GM21515 (cell line): ENCODE results near the gene TRIOBP.

Experiments
- ATAC-seq: cut with Tn5 transposase; IDR thresholded peaks from one replicate; pipeline ENCODE4 v1.9.1; 2021; ENCODE audit not compliant: unreplicated experiment

TRIOBP gene

DNA sequence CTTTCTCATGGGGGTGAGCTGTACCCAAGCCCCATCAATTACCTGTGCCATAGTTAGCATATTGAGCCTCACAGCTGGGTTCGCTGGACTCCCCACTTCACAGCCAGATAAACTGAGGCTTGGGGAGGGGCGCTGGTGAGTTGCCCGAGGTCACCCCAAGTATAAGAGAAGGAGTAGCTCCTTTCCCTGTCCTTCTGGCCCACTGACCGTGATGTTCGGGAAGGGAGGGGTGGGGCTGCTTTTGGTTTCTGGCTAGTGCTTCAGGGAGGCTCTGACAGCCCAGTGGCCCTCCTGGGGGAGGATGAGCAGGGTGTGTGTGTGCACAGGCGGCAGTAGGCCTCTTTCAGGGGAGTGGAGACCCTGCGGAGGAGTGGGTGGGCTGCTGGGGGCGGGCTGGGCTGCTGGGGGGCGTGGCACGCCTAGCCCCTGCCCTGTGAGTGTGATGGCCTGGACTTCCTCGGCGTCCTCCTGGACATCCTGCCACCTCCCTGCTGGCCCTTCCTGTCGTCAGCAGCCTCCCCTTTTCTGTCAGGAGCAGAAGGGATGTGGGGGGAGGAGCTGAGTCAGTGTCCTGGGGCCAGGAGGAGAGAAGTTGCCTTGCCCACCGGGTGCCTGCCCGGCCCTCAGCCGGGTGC lies 50.3 kb downstream of the TRIOBP start:
- ATAC-seq: no peak

DNA sequence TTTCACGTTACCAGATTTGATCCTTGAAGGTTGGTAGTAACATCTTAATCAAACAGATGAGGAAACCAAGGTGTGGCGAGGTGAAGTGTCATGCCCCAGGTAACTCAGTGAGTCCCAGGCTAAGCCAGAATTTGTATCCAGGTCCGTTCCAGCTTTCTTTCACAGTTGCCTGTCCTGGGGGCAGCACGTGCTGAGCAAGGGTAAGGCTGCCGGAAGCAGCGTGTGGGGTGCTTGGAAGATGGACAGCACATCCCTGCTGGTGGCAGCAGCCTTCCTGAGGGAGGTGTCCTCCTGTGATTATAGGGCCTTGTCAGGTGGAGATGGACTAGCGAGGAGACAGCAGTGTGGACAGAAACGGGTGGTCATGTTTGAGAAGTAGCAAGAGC lies 50.9 kb downstream of the TRIOBP start:
- no peak for ATAC-seq

DNA sequence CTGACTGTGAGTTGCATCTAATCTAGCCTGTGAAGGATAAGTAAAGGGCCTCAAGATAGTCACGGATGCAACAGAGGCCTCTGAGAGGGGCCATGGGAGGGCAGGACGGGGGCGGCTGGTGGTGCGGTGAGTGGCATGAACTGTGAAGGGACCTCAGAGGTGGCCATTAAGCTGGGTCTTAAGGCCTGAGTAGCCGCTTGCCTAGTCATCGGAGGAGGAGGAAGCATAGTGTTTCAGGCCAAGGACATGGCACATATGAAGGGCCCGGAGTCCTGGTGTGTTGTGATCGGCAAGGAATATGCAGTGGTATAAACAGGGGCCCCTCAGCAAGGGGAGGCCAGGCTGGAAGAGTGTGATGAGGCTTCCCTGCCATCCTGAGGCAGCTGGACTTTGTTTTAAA lies 51.8 kb downstream of the TRIOBP start:
- no peak for ATAC-seq

DNA sequence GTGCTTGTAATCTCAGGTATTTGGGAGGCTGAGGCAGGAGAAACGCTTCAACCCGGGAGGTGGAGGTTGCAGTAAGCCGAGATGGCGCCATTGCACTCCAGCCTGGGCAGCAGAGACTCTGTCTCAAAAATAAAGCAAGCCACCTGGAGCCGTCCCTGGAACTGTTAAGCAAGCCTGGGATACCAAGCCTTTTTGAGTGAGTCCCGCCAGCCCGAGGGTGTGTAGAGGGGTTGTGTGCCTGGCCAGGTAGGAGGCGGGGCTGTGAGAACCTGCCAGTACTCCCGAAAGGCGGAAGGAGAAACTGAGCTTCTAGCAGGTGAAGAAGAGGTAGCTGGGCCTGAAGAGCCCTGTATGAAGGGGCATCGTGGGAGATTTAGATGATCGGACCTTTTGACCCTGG lies 52.4 kb downstream of the TRIOBP start:
- ATAC-seq: no peak

DNA sequence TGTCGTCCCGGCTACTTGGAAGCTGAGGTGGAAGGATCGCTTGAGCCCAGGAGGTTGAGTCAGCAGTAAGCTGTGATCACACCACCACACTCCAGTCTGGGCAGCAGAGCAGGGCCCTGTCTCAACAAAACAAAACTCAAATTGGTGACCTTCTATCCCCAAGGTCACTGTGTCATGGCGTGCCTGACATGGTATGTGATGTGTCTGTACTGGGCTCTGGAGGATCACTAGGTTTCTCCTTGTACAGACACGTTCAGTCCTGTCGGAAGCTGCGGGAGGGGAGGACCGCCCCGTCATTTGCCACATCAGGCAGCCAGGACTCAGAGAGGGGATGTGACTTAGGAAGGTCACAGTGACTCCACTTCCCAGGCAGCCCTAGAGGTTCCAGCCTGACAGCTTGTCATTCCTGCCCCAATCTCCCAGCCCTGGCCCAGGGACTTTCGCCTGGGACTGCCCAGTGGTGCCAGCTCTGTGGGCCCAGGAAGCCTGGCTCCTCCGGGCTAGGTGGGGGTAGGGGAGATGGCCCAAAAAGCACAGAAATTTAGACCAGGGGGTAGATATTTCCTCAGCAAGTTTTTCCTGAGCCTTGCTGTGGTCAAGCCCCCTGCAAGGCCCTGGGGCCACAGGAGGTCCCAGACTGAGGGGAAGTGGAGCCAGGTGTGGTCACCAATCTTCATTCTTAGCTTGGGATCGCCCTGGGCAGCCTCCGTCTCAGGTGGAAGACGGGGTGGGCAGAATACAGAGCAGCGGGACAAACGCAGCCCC lies 53.2 kb downstream of the TRIOBP start:
- ATAC-seq: no peak

DNA sequence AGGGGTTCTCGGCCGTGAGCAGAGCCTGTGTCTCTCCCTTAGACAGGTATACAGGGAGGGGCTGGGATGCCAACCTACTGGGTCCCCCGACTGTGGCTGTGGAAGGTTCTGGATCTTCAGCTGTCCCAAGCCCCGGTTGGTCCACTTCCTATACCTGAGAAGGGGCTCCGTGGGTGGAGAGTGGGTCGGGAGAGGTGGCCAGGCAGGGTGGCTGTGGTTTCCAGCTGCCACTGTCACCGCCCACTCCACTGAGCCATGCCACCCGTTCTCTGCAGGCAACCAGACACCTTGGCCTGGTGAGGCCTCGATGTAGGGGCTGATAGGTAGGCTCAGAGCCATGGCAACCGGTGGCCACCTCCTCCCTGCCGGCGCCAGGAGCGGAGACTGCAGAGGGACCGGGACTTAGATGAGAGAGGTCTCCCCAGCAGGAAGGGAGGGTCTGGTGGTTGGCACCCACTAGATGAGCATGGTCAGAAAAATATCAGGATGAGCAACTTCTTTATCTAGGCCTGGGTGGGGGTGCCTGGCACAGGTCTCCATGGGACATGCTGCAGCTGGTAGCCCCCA lies 53.8 kb downstream of the TRIOBP start:
- no peak for ATAC-seq

DNA sequence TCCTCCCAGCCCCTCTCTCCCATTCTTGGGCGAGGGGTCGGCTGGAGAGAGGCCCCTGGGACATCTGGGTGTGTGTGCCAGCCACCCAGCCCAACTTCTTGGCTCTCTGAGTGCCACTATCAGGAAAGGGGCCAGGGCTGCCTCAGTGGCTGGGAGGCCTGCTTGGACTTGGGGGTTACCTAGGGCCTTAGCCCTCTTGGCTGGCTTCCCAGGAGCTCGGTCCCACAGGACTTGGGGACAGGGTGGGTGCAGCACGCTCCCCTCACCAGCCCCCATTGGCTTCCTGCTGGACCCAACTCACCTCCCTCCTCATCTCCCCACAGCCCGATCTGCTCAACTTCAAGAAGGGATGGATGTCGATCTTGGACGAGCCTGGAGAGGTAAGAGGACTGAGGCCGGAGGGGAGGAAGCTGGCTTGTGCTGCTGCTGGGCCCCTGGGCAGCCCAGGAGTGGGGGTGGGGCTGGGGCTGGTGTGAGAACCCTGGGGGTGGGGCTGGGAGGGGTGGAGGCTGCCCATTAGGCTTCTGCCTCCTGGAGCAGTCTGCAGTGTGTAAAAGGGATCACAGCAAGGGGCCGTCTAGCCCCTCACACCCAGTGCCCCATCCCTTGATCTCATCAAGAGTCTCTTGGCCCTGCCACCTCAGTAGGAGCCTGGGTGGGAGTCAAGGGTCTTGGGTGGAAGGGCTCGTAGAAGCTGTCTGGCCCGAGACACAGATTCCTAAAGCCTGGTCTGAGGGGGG lies 54.8 kb downstream of the TRIOBP start:
- ATAC-seq: no peak

DNA sequence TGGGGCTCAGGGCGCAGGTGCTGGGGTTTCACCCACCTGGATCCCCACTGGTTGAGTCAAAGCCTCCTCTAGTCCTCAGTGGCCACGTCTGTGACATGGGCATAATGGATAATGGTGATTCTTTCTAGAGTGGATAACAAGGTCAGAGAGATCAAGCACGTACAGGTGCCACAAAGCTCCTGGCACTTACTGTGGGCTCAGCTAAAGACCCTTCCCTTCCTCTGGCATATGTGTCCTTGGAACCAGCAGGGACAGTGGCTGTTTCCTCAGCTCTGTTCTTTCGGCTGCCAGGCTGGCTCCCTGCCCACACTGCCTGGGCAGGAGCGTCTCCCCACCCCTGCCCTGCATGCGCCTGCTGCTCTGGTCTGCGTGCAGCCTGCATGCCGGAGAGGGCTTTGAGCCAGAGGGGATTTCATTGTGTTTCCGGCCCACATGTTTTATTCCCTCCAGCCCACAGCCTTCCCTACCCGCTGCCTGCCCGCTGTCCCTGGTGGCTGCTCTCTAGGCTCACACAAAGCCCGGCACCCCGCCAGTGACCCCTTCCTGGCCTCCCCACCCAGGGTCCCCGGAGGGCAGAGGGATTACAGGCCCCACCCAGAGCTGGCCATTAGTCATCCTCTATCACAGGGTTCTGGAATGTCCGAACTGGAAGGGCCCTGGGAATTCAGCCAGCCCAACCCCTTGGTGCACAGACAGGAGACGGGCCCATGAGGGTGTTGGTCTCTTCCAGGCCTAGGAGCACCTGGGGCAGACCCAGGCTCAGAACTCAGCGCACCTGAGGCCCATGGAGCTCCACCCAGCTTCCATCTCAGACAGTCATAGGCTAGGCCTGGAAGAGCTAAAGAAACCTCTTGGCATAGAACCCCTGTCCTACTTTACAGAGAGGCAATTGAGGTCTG lies 55.6 kb downstream of the TRIOBP start:
- ATAC-seq: no peak

DNA sequence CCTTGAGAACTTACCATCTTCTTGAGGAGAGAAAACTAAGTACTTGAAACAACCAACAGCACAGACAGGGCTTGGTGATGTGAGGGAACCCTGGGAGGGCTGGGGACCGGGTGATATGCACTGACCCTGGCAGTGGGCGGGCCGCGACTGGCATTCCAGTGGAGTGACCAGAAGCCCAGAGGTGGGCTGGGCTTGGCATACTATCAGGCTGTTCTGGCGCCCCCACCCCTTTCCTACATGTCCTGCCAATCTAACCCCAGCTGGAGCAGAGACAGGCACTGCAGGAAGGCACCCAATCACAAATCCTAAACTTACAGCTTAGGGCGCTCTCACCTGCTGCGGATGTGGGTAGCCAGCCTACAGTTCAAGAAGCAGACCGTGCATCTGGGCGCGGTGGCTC lies 56.9 kb downstream of the TRIOBP start:
- ATAC-seq: no peak

DNA sequence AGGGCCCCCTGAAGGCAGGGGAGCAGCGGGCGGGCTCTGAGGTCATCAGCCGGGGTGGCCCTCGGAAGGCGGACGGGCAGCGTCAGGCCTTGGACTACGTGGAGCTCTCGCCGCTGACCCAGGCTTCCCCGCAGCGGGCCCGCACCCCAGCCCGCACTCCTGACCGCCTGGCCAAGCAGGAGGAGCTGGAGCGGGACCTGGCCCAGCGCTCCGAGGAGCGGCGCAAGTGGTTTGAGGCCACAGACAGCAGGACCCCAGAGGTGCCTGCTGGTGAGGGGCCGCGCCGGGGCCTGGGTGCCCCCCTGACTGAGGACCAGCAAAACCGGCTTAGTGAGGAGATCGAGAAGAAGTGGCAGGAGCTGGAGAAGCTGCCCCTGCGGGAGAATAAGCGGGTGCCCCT lies 60.8 kb downstream of the TRIOBP start:
- no peak for ATAC-seq

DNA sequence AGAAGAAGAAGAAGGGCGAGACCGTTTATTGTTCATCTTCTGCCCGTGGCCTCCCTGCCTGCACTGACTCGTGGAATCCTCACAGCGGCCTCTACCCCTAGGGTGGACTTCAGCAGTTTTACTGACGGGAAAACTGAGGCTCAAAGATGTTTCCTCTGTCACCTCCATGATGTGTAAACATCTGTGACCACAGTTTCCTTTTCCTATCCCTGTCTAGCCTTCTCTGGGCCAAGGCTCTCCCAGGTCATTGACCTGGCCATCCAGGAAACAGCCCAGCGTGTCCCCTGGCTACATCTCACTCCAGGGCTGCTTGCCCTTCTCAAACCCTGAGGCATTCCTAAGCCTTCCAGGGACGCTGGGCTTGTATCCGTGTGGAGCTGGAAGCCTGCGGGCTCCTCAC lies 61.8 kb downstream of the TRIOBP start:
- no peak for ATAC-seq

DNA sequence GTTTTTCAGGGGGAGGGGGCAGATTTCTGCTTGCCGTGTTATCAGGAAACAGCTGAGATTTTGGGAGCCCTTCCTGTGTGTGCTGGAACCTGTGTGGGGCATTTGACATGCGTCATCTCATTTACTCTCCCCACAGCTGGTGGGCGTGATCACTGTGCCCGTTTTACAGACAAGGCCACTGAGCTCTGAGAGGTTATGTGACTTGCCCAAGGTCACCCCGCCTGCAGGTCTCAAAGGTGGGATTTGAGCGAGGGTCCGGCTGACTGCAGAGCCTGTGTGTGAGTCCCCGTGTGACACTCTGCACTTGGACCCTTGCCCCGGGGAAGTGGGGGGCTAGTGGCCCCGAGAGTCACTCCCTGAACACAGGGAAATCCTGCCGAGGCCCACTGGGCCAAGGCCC lies 62.4 kb downstream of the TRIOBP start:
- ATAC-seq: no peak

DNA sequence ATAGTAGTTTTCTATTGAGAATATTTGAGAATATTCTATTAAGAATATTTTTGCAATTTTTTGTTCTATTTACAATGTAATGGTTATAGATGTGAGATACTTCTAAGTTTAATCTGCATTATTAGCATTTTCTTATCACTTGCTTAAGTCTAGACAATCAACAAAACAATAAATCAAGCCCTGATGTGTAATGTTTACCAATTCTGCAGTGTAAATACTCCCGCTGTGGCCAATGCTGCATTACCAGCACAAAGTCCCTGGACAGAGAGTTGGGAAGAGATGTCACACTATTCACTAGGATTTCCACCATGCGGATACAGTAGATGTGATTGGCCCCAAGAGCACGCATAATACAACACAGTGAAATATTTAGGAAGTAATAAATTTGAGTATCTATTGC lies 63.3 kb downstream of the TRIOBP start:
- ATAC-seq: no peak

DNA sequence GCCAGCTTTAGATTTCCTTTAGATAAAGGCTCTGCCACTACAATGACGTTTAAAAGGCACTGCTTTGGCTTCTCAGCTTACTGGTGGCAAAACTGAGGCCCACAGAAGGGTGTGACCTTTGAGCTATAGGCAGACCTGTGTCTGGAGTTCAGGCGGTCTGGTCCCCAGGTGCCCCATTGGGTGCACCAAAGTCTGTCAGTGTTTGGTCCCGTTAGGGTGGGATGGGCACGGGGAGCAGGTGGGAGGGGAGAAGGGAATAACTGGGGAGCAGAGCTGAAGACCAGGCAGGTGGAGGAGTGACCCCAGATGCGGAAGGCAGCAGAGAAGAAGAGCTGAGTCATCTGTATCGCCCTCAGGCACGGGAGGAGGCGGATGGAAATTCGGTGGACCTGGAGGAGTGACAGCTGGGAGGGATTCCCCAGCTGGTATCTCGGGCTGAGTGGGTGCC lies 65.6 kb downstream of the TRIOBP start:
- ATAC-seq: no peak

DNA sequence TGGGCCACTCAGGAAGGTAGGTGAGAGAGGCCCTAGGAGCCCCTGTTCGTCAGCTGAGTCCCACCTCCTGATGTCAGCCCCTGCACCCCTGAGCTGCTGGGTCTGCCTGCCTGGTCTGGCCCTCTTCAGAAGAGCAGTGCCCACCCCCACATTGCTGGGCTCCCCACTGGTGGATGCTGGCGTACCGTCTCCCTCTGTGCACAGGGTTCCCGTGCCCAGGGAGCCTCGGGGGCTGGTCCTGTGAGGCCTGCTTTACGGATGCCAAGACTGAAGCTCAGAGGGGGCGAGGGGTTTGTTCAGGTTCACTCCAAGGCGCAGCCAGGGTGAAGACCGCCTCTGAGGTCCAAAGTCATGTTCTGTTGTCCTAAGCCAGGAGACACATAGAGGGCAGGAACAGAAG lies 66.2 kb downstream of the TRIOBP start:
- ATAC-seq: no peak

DNA sequence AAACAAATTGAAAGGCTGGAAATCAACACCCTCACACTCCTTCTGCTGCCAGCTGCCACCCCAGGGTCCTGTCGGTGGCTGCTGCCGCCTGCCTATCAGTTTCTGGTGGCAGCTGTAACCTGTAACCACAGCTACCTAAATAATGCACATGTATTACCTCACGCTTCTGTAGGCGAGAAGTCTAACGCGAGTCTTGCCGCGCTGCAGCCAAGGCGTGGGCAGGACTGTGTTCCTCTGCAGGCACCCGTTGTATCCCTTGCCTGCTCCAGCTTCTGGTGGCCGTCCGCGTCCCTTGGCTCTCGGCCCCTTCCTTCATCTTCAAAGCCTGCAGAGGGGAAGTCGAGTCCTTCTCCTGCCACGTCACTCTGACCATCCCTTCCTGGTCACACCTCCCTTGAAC lies 66.8 kb downstream of the TRIOBP start:
- no peak for ATAC-seq

DNA sequence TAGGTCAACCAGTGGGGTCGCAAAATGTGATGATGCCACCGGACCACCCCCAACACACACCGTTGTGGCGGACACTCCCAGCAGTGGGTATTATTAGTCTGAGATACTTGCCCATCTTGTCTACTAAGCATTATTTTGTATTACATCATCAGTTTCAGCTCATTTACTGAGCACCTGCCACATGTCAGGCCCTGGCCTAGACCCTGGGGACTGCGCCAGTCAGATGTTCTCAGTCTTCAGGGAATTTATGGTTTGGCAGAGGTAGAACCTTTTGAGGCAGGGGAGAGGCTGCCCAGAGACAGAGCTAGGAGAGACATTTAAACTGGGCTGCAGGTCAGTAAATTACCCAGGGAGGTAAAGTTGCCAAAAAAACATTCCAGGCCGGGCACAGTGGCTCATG lies 67.8 kb downstream of the TRIOBP start:
- ATAC-seq: no peak

DNA sequence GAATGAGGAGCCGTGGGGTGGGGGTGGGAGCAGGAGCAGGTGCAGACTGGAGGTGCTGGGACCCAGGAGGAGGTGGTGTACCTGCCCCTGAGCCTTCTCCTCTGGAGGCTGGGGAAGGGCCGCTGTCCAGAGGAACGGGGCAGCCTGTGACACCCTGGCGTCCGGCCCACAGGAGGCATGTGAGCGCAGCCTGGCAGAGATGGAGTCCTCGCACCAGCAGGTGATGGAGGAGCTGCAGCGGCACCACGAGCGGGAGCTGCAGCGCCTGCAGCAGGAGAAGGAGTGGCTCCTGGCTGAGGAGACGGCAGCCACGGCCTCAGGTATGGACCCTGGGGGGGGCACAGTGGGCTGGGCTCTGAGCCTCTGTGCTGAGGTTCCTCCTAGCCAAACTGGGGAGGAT lies 68.7 kb downstream of the TRIOBP start:
- ATAC-seq: no peak

DNA sequence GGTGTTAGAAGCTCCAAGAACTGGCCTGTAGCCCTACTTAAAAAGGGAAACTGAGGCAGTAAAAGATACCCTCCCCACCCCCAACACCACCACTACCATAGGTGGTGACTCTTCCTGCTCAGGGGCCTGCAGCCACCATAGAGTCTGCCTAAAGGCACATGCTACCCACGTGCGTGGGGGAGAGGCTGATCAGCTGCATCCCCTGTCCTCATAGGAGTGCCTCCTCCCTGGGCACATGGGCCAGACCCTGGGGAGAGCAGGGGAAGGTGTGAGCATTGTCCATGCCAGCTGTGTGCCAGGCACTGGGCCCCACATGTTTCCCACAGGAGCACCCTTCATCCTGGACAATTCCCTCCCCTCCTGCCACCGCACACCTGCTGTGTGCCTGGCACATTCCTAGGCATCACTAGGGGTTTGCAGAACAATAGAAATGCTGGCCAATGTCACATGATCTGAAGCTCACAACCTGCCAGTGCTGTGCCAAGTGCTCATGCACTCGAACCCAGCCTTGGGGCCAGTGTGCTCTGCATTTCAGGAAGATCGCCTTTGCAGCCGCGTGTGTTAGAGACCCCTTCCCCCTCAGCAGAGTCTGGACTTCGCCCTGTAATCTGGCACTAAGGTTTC lies 69.2 kb downstream of the TRIOBP start:
- ATAC-seq: no peak

DNA sequence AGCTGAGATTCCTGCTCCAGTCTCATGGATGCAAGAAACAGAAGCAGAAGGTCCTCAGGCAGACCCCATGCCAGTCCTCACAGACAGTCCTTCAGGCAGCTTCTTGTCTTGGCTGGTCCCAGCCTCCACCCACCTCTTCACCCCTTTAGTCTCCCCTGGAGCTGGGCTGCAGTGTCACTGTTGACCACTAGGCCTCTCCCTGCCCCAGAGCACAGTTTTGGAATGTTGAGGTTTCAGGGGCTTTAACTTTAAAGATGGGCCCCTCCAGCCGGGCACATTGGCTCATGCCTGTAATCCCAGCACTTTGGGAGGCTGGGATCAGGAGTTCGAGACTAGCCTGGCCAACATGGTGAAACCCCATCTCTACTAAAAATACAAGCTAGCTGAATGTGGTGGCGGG lies 71.4 kb downstream of the TRIOBP start:
- no peak for ATAC-seq
